BE2C (cell line): ENCODE data around the gene DDX31.

Experiments
- DNase-seq: peaks from one replicate; pipeline ENCODE4 v3.0.0-alpha.2; 2020
- H3K27me3 ChIP-seq: fragments of 250-450 bp; sonication (Bioruptor Pico); 2 replicates; pipeline ENCODE4 v1.5.1; 2020; ENCODE audit warnings: mild to moderate bottlenecking
- H3K36me3 ChIP-seq: fragments of 250-450 bp; sonication (Bioruptor Pico); 2 replicates; pipeline ENCODE4 v1.5.1; 2020; ENCODE audit warnings: mild to moderate bottlenecking
- H3K4me1 ChIP-seq: fragments of 250-450 bp; sonication (Bioruptor Pico); 2 replicates; pipeline ENCODE4 v1.5.1; 2020
- H3K4me3 ChIP-seq: 2 replicates; pipeline ENCODE4 v1.5.1; 2011; ENCODE audit warnings: low read depth, low read length
- H3K9me3 ChIP-seq: fragments of 250-450 bp; sonication (Bioruptor Pico); 2 replicates; pipeline ENCODE4 v1.5.1; 2020
- CTCF ChIP-seq: IDR thresholded peaks from 2 replicates; pipeline ENCODE4 v1.5.1; 2012; ENCODE audit warnings: mild to moderate bottlenecking, low read depth, low read length

DDX31 gene

GRCh38 chr9:132588098-132588497, 81.7 kb downstream of the DDX31 start:
- DNase-seq, result no peak
- Histone ChIP-seq H3K4me1 (no peaks in the 10 kb centered on the region), H3K9me3 (no peaks in the 10 kb centered on the region), H3K36me3 (no peaks in the 10 kb centered on the region), H3K27me3 (peaks cover 81% of the 10 kb centered on the region), H3K4me3 (no peak overlapping the region)
- TF ChIP-seq CTCF, result no peak

- no peaks in the 10 kb centered on the region for H3K9me3 ChIP-seq
- TF ChIP-seq CTCF, result no peak
- peaks cover 86% of the 10 kb centered on the region for H3K27me3 ChIP-seq
- H3K36me3 ChIP-seq, result no peaks in the 10 kb centered on the region
- no peaks in the 10 kb centered on the region for H3K4me1 ChIP-seq
- H3K4me3 ChIP-seq, result no peak overlapping the region
- DNase-seq, result no peak
These were observed 82.2 kb downstream of the DDX31 start for GRCh38 chr9:132587592-132587955.

- Histone ChIP-seq H3K27me3 (peaks cover 92% of the 10 kb centered on the region), H3K36me3 (no peaks in the 10 kb centered on the region), H3K9me3 (no peaks in the 10 kb centered on the region), H3K4me3 (no peak overlapping the region), H3K4me1 (peaks cover 3% of the 10 kb centered on the region; the same call in 1 of the 2 replicates)
- TF ChIP-seq CTCF, result no peak
- no peak for DNase-seq
These were observed 82.8 kb downstream of the DDX31 start for GRCh38 chr9:132586830-132587591.

- Histone ChIP-seq H3K36me3 (no peaks in the 10 kb centered on the region), H3K9me3 (no peaks in the 10 kb centered on the region), H3K4me3 (no peak overlapping the region), H3K27me3 (peaks cover 98% of the 10 kb centered on the region), H3K4me1 (peaks cover 4% of the 10 kb centered on the region; the same call in 1 of the 2 replicates)
- no peak for TF ChIP-seq CTCF
- no peak for DNase-seq
These were observed 83.6 kb downstream of the DDX31 start for GRCh38 chr9:132585954-132586829.

- DNase-seq, result no peak
- H3K9me3 ChIP-seq, result no peaks in the 10 kb centered on the region
- no peak overlapping the region for H3K4me3 ChIP-seq
- no peaks in the 10 kb centered on the region for H3K36me3 ChIP-seq
- peaks cover 98% of the 10 kb centered on the region for H3K27me3 ChIP-seq
- peaks cover 10% of the 10 kb centered on the region; the same call in 1 of the 2 replicates for H3K4me1 ChIP-seq
- no peak for TF ChIP-seq CTCF
These were observed 84.9 kb downstream of the DDX31 start for GRCh38 chr9:132584601-132585560.
